Spleen (tissue), 11 donors: ENCODE data around the gene TMEM269. TPM values are rescaled to one million over a fixed set of nuclear protein-coding genes. Genes with fewer than 3 reads are reported as not detected.

Experiments
- DNase-seq: peaks from one replicate; pipeline ENCODE4 v3.0.0-alpha.2; 2020
- H3K27ac ChIP-seq, 8 donors: fragments of 200-600 bp; sonication (generic) in 7 of 8; 1 replicate in 4 of 8; 2 replicates in 4 of 8; pipeline versions ENCODE4 v1.5.0 to v1.8.0; 2016 to 2021; ENCODE audit warnings: inconsistent platforms in 4 of 8, mild to moderate bottlenecking in 4 of 8, moderate library complexity in 1 of 8
- H3K27me3 ChIP-seq, 7 donors: fragments of 200-600 bp; sonication (generic) in 6 of 7; replicated peaks in 1 of 7; 1 replicate in 4 of 7; 2 replicates in 3 of 7; pipeline versions ENCODE4 v1.5.0 to v1.8.0; 2016 to 2021; ENCODE audit warnings: inconsistent platforms in 3 of 7, mild to moderate bottlenecking in 1 of 7
- H3K36me3 ChIP-seq, 6 donors: fragments of 200-600 bp; sonication (generic) in 5 of 6; 1 replicate in 4 of 6; 2 replicates in 2 of 6; pipeline versions ENCODE4 v1.5.0 to v1.8.0; 2016 to 2021; ENCODE audit warnings: inconsistent platforms in 2 of 6
- H3K4me1 ChIP-seq, 6 donors: fragments of 200-600 bp; sonication (generic) in 5 of 6; 1 replicate in 3 of 6; 2 replicates in 3 of 6; pipeline versions ENCODE4 v1.5.0 to v1.8.0; 2016 to 2021; ENCODE audit warnings: inconsistent platforms in 3 of 6
- H3K4me3 ChIP-seq, 8 donors: fragments of 200-600 bp; sonication (generic) in 7 of 8; 1 replicate in 4 of 8; 2 replicates in 4 of 8; pipeline versions ENCODE4 v1.5.0 to v1.8.0; 2016 to 2021; ENCODE audit warnings: inconsistent platforms in 4 of 8, mild to moderate bottlenecking in 4 of 8, moderate library complexity in 2 of 8
- H3K9me3 ChIP-seq, 8 donors: fragments of 200-600 bp; sonication (generic) in 7 of 8; 1 replicate in 4 of 8; 2 replicates in 4 of 8; pipeline versions ENCODE4 v1.5.0 to v1.8.0; 2016 to 2021; ENCODE audit warnings: inconsistent platforms in 4 of 8
- CTCF ChIP-seq, 11 experiments: fragments of 200-600 bp in 7 of 11; fragments of 450-650 bp in 4 of 11; sonication (generic) in 4 of 11; IDR thresholded peaks in 8 of 11; conservative IDR thresholded peaks in 3 of 11; 1 replicate in 7 of 11; 2 replicates in 4 of 11; pipeline versions ENCODE4 v1.4.0 to v1.8.0; 2016 to 2021; ENCODE audit warnings: antibody characterized with exemption in 11 of 11, inconsistent platforms in 4 of 11, mild to moderate bottlenecking in 1 of 11
- POLR2A ChIP-seq, 3 donors: fragments of 450-650 bp; IDR thresholded peaks; one replicate each; pipeline ENCODE4 v1.5.1; 2017; ENCODE audit warnings: antibody characterized with exemption in 3 of 3, mild to moderate bottlenecking in 1 of 3
- POLR2AphosphoS5 ChIP-seq, 3 donors: sonication (generic); formaldehyde crosslinking; IDR thresholded peaks; one replicate each; pipeline ENCODE4 v1.5.1; 2017; ENCODE audit warnings: antibody characterized with exemption in 3 of 3
- WGBS, 5 donors: extraction: QIAGEN DNeasy Blood & Tissue Kit in 3 of 5; methylation state at CpG; one replicate each; pipeline versions ENCODE4 v1.1.5 to v1.1.7; 2013 to 2018; 5-methylcytosine and 5-hydroxymethylcytosine counted together
- intact Hi-C: fragments of 100-400 bp; cut with DNase I; formaldehyde crosslinking; loops from one replicate; pipeline ENCODE4 v1.15.0; 2023; ENCODE audit warnings: low total_unique reads
- polyA plus RNA-seq, 3 donors: library from polyadenylated mRNA; stranded (reverse); fragments of 200-250 nt; gene quantifications; one replicate each; pipeline ENCODE4 v1.2.1, GENCODE V29; 2013
- total RNA-seq, 7 donors: library from RNA; depleted of rRNA in 3 of 7; stranded (reverse); fragments of >200 nt in 3 of 7; fragmentation: NEBNext Ultra II Directional in 4 of 7; extraction: Animal tissue kit (Norgen Biotek cat#: 25700) in 4 of 7; gene quantifications; one replicate each; pipeline versions ENCODE4 v1.1.0 to v1.2.1, GENCODE V29; 2016 to 2021
- donor health status: healthy with polysubstance abuse.
- donor health status: DM: no; HTN: no; CAD: no; lungs with moderate emphysema.
- donor health status: DM: no; HTN: no; CAD: no.
- donor health status: Bipolar disorder and iron deficiency.
- donor health status: healthy.
- donor health status: DM: no; HTN: no; CAD: no.
- donor health status: DM: yes; HTN: yes; CAD: no.

The TMEM269 gene
- total and polyA plus RNA-seq, 10 donors: 0.03 to 1.6 (median 0.26) TPM; not detected in 1

- intact Hi-C loops: no loop called here
- 73 to 95% (median 92%) methylated on average over 2 of the region's 2 CpGs for WGBS, 5 donors
- TF ChIP-seq CTCF (IDR thresholded peaks at IDR 0.05 in 8 of 11, conservative IDR thresholded peaks at IDR 0.05 in 3 of 11) (no peak), POLR2A (IDR thresholded peaks at IDR 0.05) (no peak), POLR2AphosphoS5 (IDR thresholded peaks at IDR 0.05) (no peak)
- no peaks in the 10 kb centered on the region for H3K9me3 ChIP-seq
- DNase-seq: no peak
- H3K27me3 ChIP-seq: no peaks in the 10 kb centered on the region
- H3K4me1 ChIP-seq: peaks cover 0 to 24% (median 9%) of the 10 kb centered on the region in 6 donors
- H3K4me3 ChIP-seq: no peak overlapping the region
- H3K36me3 ChIP-seq: peaks cover 0 to 36% (median 0%) of the 10 kb centered on the region in 6 donors
- H3K27ac ChIP-seq: no peak overlapping the region
Observed at GRCh38 chr1:42841440-42842147, 56.8 kb downstream of the TMEM269 start.

- no peaks in the 10 kb centered on the region for H3K27me3 ChIP-seq
- 93 to 98% (median 96%) methylated on average over 4 of the region's 4 CpGs for WGBS, 5 donors
- TF ChIP-seq POLR2A (IDR thresholded peaks at IDR 0.05): no peak
- H3K36me3 ChIP-seq: peaks cover 0 to 35% (median 4%) of the 10 kb centered on the region in 6 donors
- no peaks in the 10 kb centered on the region for H3K9me3 ChIP-seq
- no peak overlapping the region for H3K27ac ChIP-seq
- DNase-seq: no peak
- H3K4me3 ChIP-seq: no peak overlapping the region
- intact Hi-C loops: no loop called here
- peaks cover 10 to 43% (median 23%) of the 10 kb centered on the region in 6 donors for H3K4me1 ChIP-seq
Observed at GRCh38 chr1:42844592-42845140, 59.9 kb downstream of the TMEM269 start.

GRCh38 chr1:42845193-42845592 is 60.4 kb downstream of the TMEM269 start:
- 63 to 78% (median 67%) methylated on average over 1 of the region's 1 CpG for WGBS, 5 donors
- DNase-seq: no peak
- intact Hi-C loops: no loop called here

GRCh38 chr1:42845866-42846256 is 61.1 kb downstream of the TMEM269 start:
- peak overlapping the region in 6 of 8 donors; percentile 16 to 91 (median 85) for H3K27ac ChIP-seq
- 8 to 9% (median 8%) methylated on average over 10 of the region's 10 CpGs for WGBS, 5 donors
- no peak for TF ChIP-seq CTCF (IDR thresholded peaks at IDR 0.05 in 8 of 11, conservative IDR thresholded peaks at IDR 0.05 in 3 of 11)
- TF ChIP-seq POLR2AphosphoS5 (IDR thresholded peaks at IDR 0.05): no peak
- TF ChIP-seq POLR2A (IDR thresholded peaks at IDR 0.05): no peak

More at GRCh38 chr1:42845193-42845592, 60.4 kb downstream of the TMEM269 start:
- Histone ChIP-seq H3K36me3 (peaks cover 0 to 40% (median 5%) of the 10 kb centered on the region in 6 donors), H3K27me3 (no peaks in the 10 kb centered on the region), H3K4me1 (peaks cover 10 to 47% (median 23%) of the 10 kb centered on the region in 6 donors), H3K4me3 (peak overlapping the region in 2 of 8 donors; percentile 84 to 96), H3K9me3 (no peaks in the 10 kb centered on the region), H3K27ac (no peak overlapping the region)
- TF ChIP-seq POLR2A (IDR thresholded peaks at IDR 0.05) (no peak), CTCF (IDR thresholded peaks at IDR 0.05 in 8 of 11, conservative IDR thresholded peaks at IDR 0.05 in 3 of 11) (no peak), POLR2AphosphoS5 (IDR thresholded peaks at IDR 0.05) (no peak)

More at GRCh38 chr1:42845866-42846256, 61.1 kb downstream of the TMEM269 start:
- Histone ChIP-seq H3K27me3 (no peaks in the 10 kb centered on the region), H3K36me3 (peaks cover 0 to 44% (median 11%) of the 10 kb centered on the region in 6 donors), H3K4me3 (peak overlapping the region; percentile 62 to 96 (median 82)), H3K4me1 (peaks cover 10 to 47% (median 23%) of the 10 kb centered on the region in 6 donors), H3K9me3 (peaks cover 0 to under 1% (median 0%) of the 10 kb centered on the region in 8 donors)
- DNase-seq: no peak
- intact Hi-C loops: no loop called here
